ENCODE data around the gene TNIP2.

Gene TNIP2

GRCh38 chr4:2755821-2756690, at the start of gene TNIP2:
TSS of gene TNIP2 (minus strand) at chr4:2756336. CDS start at chr4:2756289, 47 bp downstream.
- peak; percentile 43 for DNase-seq

- no peak for DNase-seq
These were observed 48.9 kb upstream of the TNIP2 start for GRCh38 chr4:2804973-2805501.

- DNase-seq: no peak
These were observed 48.4 kb upstream of the TNIP2 start for GRCh38 chr4:2804449-2804972.

- no peak for DNase-seq
These were observed 47.7 kb upstream of the TNIP2 start for GRCh38 chr4:2803624-2804448.

DNA sequence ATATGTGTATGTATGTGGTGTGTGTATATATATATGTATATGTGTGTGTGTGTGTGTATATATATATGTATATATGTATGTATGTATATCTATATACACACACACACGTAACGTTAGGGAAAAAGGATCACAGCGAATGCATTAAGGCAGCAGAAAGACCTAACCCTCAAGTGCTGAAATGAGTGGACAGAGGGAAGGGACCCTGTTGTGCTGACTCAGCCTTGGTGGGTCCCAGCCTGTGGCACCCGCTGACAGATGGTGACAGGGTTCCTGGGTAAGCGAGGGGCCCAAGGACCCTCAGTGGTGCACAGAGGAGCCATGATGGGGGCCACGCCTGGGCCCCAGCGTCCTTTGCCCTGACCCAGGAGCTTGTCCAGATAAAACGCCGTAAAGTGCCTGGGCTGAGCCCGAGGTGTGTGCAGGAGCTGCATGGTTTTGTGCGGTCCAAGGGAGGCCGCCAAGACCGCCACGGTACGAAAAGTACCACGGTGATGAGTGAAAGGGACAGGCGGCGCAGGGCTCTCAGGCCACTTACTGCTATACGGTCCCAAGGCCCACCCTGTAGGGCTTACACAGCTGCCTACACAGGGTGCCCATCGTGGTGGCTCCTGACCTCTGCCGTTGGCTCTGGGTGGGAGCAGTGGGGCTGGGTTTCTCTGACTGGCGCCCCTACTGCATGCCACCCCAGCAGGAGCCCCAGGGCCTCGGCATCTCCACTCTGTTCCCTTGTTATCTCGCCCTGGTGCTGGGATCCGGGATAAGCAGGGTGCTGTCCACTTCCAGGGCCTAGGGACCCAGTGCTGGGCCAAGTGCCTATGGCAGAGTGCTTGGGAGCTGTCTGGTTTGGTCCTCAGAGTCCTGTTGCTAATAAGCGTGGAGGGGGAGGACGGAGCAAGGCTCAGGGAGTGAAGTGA, 46.7 kb upstream of the TNIP2 start:
- no peak for DNase-seq

DNA sequence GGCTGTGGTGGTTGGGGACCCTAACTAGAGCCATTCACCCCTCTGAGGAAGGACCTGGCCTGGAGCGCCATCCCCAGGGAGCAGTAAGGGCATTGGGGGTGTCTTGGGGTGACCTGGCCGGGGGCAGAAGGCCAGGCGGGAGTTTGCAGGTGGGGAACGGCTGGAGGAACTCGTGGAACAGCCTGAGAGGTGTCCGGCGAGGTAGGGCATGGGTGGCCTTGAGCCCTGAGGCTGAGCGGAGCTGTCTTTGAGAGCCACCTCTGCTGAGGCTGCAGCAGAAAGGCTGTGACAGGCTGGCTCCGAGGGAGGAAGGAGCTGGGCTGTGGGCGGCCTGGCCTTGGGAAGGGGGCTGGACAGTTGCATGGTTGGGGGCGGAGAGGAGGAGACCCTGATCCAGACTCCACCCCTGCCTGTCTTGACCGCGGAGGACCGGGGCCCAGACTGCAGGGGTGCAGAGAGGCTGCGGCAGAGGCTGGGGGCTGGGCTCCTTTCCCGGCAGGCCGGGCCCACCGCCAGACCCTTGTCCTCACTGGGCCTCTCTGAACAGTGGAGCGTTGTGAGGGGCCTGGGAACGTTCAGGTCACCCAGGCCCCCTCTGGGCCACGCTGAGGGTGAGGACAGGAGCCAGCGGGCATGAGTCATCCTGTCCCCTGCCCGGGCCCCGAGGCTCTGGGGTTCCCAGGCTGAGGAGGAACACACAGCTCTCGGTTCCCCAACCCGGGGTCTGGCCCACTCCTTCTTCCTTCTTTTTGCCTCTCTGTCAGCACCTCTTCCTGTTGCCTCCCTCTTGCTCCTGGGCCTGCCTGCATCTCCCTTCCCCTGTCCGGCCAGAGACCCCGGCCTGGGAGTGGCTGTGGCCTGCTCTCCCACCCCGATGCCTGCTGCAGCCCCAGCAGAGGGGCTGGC, 44.8 kb upstream of the TNIP2 start:
- DNase-seq: no peak

DNA sequence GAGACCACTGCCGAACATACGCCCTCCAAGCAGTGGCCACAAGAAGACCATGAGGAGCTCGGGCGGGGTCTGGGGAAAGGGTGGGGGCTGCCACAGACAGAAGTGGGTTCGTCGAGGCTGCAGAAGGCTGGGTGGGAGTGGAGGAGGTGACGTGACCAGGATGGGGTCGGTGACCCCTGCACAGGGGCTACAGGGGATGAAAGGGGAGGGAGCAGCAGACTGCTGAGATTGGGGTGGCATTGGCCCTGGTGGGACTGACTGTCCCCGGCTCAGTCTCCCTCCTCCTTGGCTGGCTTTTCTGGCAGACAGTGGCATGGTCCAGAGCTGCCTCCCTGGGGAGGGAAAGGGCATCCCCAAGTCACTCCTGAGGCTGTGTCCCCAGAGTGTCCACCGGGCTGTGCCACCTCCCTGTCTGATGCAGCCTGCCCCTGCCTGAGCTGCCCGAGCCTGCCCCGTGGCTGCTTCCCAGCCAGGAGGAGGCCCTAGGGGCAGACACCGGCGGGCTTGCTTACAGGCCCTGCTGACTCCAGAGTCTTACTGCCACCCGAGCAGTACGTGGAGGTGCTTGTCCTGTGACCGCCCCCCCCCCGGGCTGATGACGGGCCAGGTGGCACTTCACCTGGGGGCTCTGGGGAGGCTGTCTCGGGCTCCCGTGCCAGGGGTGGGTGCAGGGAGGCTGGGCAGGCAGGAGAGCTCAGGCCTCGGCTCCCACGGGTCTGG, 44.0 kb upstream of the TNIP2 start:
- DNase-seq: no peak

DNA sequence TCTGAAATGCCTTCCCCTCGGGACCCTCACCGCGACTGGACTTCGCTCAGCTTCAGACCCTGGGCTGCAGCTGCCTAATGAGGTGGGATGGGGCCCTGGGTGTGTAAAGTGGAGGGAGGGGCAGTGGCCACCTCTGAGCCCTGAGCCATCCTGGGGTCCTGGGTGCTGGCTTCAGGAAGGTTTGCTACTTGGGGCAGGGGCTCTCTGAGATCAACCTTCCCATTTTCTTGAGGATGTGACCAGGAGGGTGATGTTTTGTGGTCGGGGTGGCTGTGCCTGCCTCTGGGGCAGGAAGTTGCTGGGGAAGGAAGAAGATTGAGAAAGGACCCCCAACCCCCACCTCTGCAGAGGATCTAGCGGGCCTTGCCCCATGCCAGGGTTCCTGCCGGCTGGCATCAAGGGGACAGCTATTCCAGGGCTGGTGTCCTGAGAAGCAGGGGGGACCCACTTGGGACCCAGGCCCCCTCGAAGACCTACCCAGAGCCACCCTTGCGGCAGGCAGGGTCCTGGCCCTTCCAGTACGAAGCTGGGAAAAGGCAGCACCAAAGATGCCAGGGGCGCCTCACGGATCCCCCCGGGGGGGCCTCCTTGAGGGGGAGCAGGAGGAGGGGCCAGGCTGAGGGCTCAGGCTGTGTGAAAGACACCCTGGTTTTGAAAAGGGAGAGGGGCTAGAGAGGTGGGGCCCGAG, 43.2 kb upstream of the TNIP2 start:
- no peak for DNase-seq

DNA sequence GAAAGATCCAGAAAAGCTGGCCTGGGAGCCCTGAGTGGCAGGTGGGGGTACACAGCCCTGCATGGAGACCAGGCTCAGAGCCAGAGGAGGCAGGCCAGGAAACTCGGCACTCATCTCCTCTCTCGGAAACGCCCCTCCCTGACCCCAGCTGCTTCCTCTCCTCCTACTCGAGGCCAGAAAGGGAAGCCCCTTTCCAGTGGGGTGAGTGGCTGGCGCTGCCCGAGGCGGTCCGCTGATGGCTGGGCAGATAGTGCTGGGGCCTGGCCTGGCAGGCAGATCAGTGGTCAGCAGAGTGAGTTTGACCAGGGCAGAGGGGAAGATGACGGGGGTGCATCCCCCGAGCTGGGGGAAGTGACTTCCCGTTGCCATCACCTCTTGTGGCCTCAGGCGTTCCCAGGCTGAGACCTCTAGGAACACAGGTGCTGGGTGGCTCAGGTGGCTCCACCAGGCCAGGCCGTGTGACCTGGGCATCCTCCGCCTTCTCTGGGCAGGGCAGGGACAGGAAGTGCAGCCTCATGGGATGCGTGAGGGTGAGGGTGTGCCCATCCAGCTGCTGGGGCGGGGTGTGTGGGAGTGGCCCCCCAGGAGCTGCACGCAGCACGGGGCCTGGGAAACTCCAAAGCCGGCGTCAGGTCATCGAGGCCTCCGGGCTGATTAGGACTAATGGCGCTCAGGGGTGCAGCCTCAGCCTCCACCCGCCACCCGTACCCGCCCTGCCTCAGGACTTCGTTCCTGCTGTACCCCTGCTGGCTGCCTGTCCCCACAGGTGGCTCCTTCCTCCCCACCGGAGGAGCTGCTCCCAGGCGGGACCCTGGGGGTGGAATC, 42.5 kb upstream of the TNIP2 start:
- DNase-seq: no peak

- DNase-seq: no peak
These were observed 41.6 kb upstream of the TNIP2 start for GRCh38 chr4:2797545-2798305.

- DNase-seq: no peak
These were observed 40.9 kb upstream of the TNIP2 start for GRCh38 chr4:2796849-2797544.

DNA sequence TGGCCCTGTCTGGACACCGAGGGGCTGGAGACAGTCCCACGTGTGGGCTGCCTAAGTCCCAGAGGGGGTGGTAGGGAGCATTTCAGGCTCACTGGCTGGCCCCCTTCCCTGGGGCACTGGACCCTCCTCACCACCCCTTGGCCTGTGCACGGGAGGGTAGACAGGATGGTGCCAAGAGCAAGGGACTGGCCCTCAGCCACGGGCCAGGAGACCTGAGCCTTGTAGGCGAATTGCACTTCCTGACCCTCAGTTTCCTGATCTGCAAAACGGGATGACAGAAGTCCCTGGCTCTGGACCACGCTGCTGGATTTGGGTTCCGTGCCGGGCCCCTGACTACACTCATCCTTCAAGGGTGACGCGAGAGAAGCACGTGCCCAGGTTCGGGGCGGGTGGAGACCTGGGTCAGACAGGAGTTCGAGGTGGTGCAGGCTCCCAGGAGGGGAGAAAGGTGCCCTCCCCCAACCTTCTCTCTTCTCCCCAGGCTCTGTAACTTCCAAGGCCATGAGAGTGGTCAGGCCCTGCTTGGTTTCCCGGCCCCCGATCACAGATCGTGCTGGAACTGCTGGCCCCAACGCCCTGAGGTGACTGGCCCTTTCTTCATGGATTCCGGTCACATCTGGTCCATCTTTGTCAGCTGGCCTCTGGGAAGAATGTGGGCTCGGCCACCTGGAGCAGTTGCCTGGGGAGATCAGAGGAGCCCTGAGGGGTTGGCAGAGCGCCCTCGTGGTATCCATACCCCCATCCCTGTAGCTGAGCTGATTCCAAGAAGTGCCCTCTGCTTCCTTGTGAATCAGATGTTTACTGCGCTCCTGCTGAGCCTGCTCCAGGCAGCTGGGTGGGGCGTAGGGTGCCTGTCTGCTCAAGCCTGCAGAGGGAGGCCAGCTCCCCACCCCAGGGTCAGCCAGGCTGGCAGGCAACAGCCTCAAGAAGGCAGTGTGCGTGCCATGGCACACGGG, 40.0 kb upstream of the TNIP2 start:
- DNase-seq: no peak

- DNase-seq: no peak
These were observed 39.3 kb upstream of the TNIP2 start for GRCh38 chr4:2795300-2795892.

- DNase-seq: no peak
These were observed 38.6 kb upstream of the TNIP2 start for GRCh38 chr4:2794486-2795299.
